Body of pancreas (tissue), 4 donors: ENCODE results near the gene TDP1. TPM values are rescaled to one million over a fixed set of nuclear protein-coding genes. Genes with fewer than 3 reads are reported as not detected.
A peak's percentile ranks its signal among the peaks of the same experiment; 100 is the strongest.

Experiments used
- ATAC-seq: fragments of 150-250 bp; one replicate; pipeline ENCODE4 v1.9.1; 2016
- DNase-seq, 4 donors: peaks; one replicate each; pipeline ENCODE4 v3.0.0-alpha.2; 2019
- H3K27ac ChIP-seq, 4 donors: fragments of 200-600 bp; sonication (generic); 1 replicate in 3 of 4; 2 replicates in 1 of 4; pipeline versions ENCODE4 v1.5.1 to v1.6.1; 2016 to 2019; ENCODE audit warnings: mild to moderate bottlenecking in 1 of 4, mixed read lengths in 1 of 4, moderate library complexity in 1 of 4
- H3K27me3 ChIP-seq, 2 donors: fragments of 200-600 bp; sonication (generic); one replicate each; pipeline ENCODE4 v1.6.0; 2016; ENCODE audit warnings: mild to moderate bottlenecking in 1 of 2
- H3K36me3 ChIP-seq, 2 donors: fragments of 200-600 bp; sonication (generic); replicated peaks in 1 of 2; 2 replicates each; pipeline ENCODE4 v1.5.1; 2016; ENCODE audit warnings: low read depth in 2 of 2; ENCODE audit not compliant: insufficient read depth in 1 of 2
- H3K4me1 ChIP-seq: fragments of 200-600 bp; sonication (generic); one replicate; pipeline ENCODE4 v1.6.0; 2016
- H3K4me3 ChIP-seq, 2 donors: fragments of 200-600 bp; sonication (generic); 1 replicate in 1 of 2; 2 replicates in 1 of 2; pipeline ENCODE4 v1.5.1; 2016 to 2019
- H3K9me3 ChIP-seq, 3 donors: fragments of 200-600 bp; sonication (generic); 1 replicate in 2 of 3; 2 replicates in 1 of 3; pipeline ENCODE4 v1.5.1; 2016
- CTCF ChIP-seq, 7 experiments: fragments of 450-650 bp in 4 of 7; fragments of 200-600 bp in 3 of 7; sonication (generic) in 3 of 7; IDR thresholded peaks; one replicate each; pipeline ENCODE4 v1.5.1; 2016 to 2019; ENCODE audit warnings: antibody characterized with exemption in 7 of 7
- POLR2A ChIP-seq, 3 donors: fragments of 450-650 bp; IDR thresholded peaks; one replicate each; pipeline ENCODE4 v1.6.1; 2016; ENCODE audit warnings: antibody characterized with exemption in 3 of 3, mild to moderate bottlenecking in 2 of 3
- WGBS, 2 donors: methylation state at CpG; one replicate each; pipeline ENCODE4 v1.1.5; 2017; 5-methylcytosine and 5-hydroxymethylcytosine counted together
- intact Hi-C: fragments of 100-400 bp; cut with DNase I; formaldehyde crosslinking; loops from one replicate; pipeline ENCODE4 v1.15.1; 2023
- total RNA-seq, 2 donors: library from RNA; depleted of rRNA; stranded (reverse); fragments of >200 nt; gene quantifications; one replicate each; pipeline ENCODE4 v1.1.0, GENCODE V29; 2016

Gene TDP1
- total RNA-seq, 2 donors from 2014 or later: 7.5 to 10.5 TPM

- intact Hi-C loops: no loop called here
- TF ChIP-seq POLR2A (IDR thresholded peaks at IDR 0.05) (no peak), CTCF (IDR thresholded peaks at IDR 0.05) (no peak)
- DNase-seq: no peak
- H3K27ac ChIP-seq: no peak overlapping the region
- no peaks in the 10 kb centered on the region for H3K27me3 ChIP-seq
- no peaks in the 10 kb centered on the region for H3K36me3 ChIP-seq
- H3K4me1 ChIP-seq: no peaks in the 10 kb centered on the region
- no peaks in the 10 kb centered on the region for H3K9me3 ChIP-seq
- no peak overlapping the region for H3K4me3 ChIP-seq
- ATAC-seq: no peak
These were observed 8.4 kb upstream of the TDP1 start for GRCh38 chr14:89947344-89947743.

GRCh38 chr14:89952576-89952975 is 3.2 kb upstream of the TDP1 start:
- intact Hi-C loops: no loop called here
- Histone ChIP-seq H3K27ac (no peak overlapping the region), H3K9me3 (no peaks in the 10 kb centered on the region), H3K27me3 (no peaks in the 10 kb centered on the region), H3K36me3 (no peaks in the 10 kb centered on the region), H3K4me1 (peaks cover 12% of the 10 kb centered on the region), H3K4me3 (no peak overlapping the region)
- ATAC-seq (no peak), DNase-seq (no peak)
- 78 to 79% methylated on average over 2 of the region's 2 CpGs for WGBS, 2 donors
- TF ChIP-seq CTCF (IDR thresholded peaks at IDR 0.05): no peak
- no peak for TF ChIP-seq POLR2A (IDR thresholded peaks at IDR 0.05)

- Histone ChIP-seq H3K4me1 (peaks cover 15% of the 10 kb centered on the region), H3K27ac (no peak overlapping the region), H3K27me3 (no peaks in the 10 kb centered on the region), H3K4me3 (no peak overlapping the region), H3K9me3 (no peaks in the 10 kb centered on the region), H3K36me3 (no peaks in the 10 kb centered on the region)
- TF ChIP-seq CTCF (IDR thresholded peaks at IDR 0.05) (no peak), POLR2A (IDR thresholded peaks at IDR 0.05) (no peak)
- 45 to 51% methylated on average over 1 of the region's 1 CpG for WGBS, 2 donors
- intact Hi-C loops: no loop called here
- no peak for ATAC-seq
- DNase-seq: no peak
These were observed 2.1 kb upstream of the TDP1 start for GRCh38 chr14:89953602-89954001.

GRCh38 chr14:89954070-89955021 is 1.4 kb upstream of the TDP1 start, which contains the start of gene EFCAB11:
EFCAB11 (minus strand) TSS chr14:89954730; CDS start chr14:89954660, 70 bp downstream.
- Histone ChIP-seq H3K27ac (peak within 1 kb of the TSS; percentile 62 to 96 (median 88)), H3K4me1 (peaks cover 15% of the 10 kb centered on the region), H3K27me3 (no peaks in the 10 kb centered on the region), H3K9me3 (no peaks in the 10 kb centered on the region), H3K4me3 (peak within 1 kb of the TSS; percentile 26 to 79), H3K36me3 (no peaks in the 10 kb centered on the region)
- intact Hi-C loops: no loop called here
- ATAC-seq (peak; percentile 91), DNase-seq (peak; percentile 98 to 99 (median 98))
- TF ChIP-seq POLR2A (IDR thresholded peaks at IDR 0.05): peak in 2 of 3 donors; percentile 67 to 70
- TF ChIP-seq CTCF (IDR thresholded peaks at IDR 0.05): peak in 2 of 7 experiments; percentile 4 to 9
- WGBS, 2 donors: 2% methylated on average over 19 to 44 of the region's 44 CpGs
